Keratinocyte (primary cell): ENCODE data around the gene SSTR3.

ENCODE experiments used
- EZH2 ChIP-seq: IDR thresholded peaks from one replicate; pipeline ENCODE4 v1.6.1; 2012; ENCODE audit warnings: inconsistent platforms, mild to moderate bottlenecking, low read length, moderate library complexity
- TF ChIP-seq, protein P1 (sequence below), 3 experiments: IDR thresholded peaks in 1 of 3; conservative IDR thresholded peaks in 1 of 3; optimal IDR thresholded peaks in 1 of 3; 2 replicates in 2 of 3; 3 replicates in 1 of 3; pipeline versions ENCODE3 to v1.5.1; 2011; ENCODE audit warnings: low read length in 3 of 3, mild to moderate bottlenecking in 3 of 3, moderate library complexity in 2 of 3, control low read depth in 1 of 3, inconsistent platforms in 1 of 3; ENCODE audit not compliant: insufficient read depth in 2 of 3; ENCODE audit errors: extremely low read depth in 1 of 3

DNA sequence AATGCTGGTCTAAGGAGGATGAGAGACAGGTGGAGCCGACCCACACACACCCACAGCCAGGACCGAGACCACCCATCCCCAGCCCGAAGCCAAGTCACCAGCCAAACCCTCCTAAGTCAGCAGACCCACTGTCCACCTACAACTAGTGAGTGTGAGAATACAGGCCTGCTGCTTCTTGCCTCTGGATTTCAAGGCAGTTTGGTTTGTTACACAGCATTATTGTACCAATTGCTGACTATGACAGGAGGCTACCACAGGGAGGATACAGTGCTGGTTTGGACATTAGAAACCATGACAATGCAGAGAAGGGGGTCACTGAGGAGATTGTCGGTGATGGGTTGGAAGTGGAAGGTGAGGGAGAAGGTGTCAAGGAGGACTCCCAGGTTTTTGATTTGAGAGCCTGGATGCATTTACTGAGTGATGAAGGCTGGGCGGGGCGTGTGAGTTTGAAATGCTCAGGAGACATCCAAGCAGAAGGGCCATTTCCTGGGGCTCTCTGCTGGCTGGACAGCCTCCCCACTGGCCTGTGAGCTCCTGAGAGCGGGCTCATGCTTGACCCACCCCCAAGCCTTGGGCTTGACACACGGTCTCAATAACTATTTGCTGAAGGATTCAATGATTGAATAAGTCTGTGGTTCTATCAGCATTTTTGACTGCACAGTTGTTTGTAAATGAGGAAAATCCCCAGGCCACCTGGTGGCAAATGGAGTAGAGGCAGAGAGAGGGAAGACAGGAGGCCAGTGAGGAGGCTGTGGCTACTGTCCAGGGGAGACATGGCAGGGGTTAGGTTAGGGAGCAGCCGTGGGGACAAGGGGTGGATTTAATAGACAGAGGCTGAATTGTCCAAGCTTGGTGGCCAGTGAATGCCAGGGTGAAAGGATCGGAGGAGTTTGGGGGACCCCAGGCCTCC is 9.4 kb upstream of the SSTR3 start:
- TF ChIP-seq, protein P1, sequence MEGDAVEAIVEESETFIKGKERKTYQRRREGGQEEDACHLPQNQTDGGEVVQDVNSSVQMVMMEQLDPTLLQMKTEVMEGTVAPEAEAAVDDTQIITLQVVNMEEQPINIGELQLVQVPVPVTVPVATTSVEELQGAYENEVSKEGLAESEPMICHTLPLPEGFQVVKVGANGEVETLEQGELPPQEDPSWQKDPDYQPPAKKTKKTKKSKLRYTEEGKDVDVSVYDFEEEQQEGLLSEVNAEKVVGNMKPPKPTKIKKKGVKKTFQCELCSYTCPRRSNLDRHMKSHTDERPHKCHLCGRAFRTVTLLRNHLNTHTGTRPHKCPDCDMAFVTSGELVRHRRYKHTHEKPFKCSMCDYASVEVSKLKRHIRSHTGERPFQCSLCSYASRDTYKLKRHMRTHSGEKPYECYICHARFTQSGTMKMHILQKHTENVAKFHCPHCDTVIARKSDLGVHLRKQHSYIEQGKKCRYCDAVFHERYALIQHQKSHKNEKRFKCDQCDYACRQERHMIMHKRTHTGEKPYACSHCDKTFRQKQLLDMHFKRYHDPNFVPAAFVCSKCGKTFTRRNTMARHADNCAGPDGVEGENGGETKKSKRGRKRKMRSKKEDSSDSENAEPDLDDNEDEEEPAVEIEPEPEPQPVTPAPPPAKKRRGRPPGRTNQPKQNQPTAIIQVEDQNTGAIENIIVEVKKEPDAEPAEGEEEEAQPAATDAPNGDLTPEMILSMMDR (optimal IDR thresholded peaks at IDR 0.05 in 1 of 3, IDR thresholded peaks at IDR 0.05 in 1 of 3, conservative IDR thresholded peaks at IDR 0.05 in 1 of 3; ENCODE audit: extremely low read depth in 1 of 3, insufficient read depth in 2 of 3, low read length in 3 of 3) = no peak
- no peak for TF ChIP-seq EZH2
